ENCODE measurements around the gene TOPORS. TPM values are rescaled to one million over a fixed set of nuclear protein-coding genes. Genes with fewer than 3 reads are reported as not detected.

The TOPORS gene
- total RNA-seq, 3 donors from 2014 or later = 12.5 to 18.2 (median 16.6) TPM

- H3K4me1 ChIP-seq (ENCODE audit: low read depth) = no peaks in the 10 kb centered on the region
- ATAC-seq = no peak
- intact Hi-C loops (cut with DNase I, micrococcal nuclease) = no loop called here
- no peak for TF ChIP-seq CTCF (IDR thresholded peaks at IDR 0.05)
- H3K4me3 ChIP-seq = no peak overlapping the region
- no peak for DNase-seq
- no peaks in the 10 kb centered on the region for H3K9me3 ChIP-seq
- H3K36me3 ChIP-seq (ENCODE audit: low read depth) = no peaks in the 10 kb centered on the region
Observed at GRCh38 chr9:32590476-32590875, 38.1 kb upstream of the TOPORS start.

- TF ChIP-seq CTCF (IDR thresholded peaks at IDR 0.05) = no peak
- H3K36me3 ChIP-seq (ENCODE audit: low read depth) = no peaks in the 10 kb centered on the region
- no peak overlapping the region for H3K4me3 ChIP-seq
- H3K4me1 ChIP-seq (ENCODE audit: low read depth) = no peaks in the 10 kb centered on the region
- intact Hi-C loops (cut with DNase I, micrococcal nuclease) = loop anchor here (5.0 to 10.0 kb wide), 2 partner anchors 378 to 386 kb away; no protein-coding TSS in a partner anchor
- H3K9me3 ChIP-seq = no peaks in the 10 kb centered on the region
- ATAC-seq = peak; percentile 54
- no peak for DNase-seq
Observed at GRCh38 chr9:32589083-32589723, 36.8 kb upstream of the TOPORS start.

GRCh38 chr9:32587901-32588300, 35.5 kb upstream of the TOPORS start:
- H3K36me3 ChIP-seq (ENCODE audit: low read depth) = no peaks in the 10 kb centered on the region
- no peak for DNase-seq
- TF ChIP-seq CTCF (IDR thresholded peaks at IDR 0.05) = no peak
- no peaks in the 10 kb centered on the region for H3K4me1 ChIP-seq (ENCODE audit: low read depth)
- intact Hi-C loops (cut with DNase I, micrococcal nuclease) = loop anchor here (5.0 to 10.0 kb wide), 2 partner anchors 379 to 387 kb away; no protein-coding TSS in a partner anchor
- H3K9me3 ChIP-seq = no peaks in the 10 kb centered on the region
- no peak overlapping the region for H3K4me3 ChIP-seq
- ATAC-seq = no peak

GRCh38 chr9:32584784-32585183, 32.4 kb upstream of the TOPORS start:
- H3K9me3 ChIP-seq = no peaks in the 10 kb centered on the region
- H3K4me3 ChIP-seq = no peak overlapping the region
- no peaks in the 10 kb centered on the region for H3K36me3 ChIP-seq (ENCODE audit: low read depth)
- DNase-seq (no peak), ATAC-seq (no peak)
- no peaks in the 10 kb centered on the region for H3K4me1 ChIP-seq (ENCODE audit: low read depth)
- TF ChIP-seq CTCF (IDR thresholded peaks at IDR 0.05) = no peak
- intact Hi-C loops (cut with DNase I, micrococcal nuclease) = loop anchor here (5.0 to 10.0 kb wide), 2 partner anchors 383 to 390 kb away; no protein-coding TSS in a partner anchor

GRCh38 chr9:32581512-32582143, 29.2 kb upstream of the TOPORS start:
- Histone ChIP-seq H3K36me3 (ENCODE audit: low read depth) (no peaks in the 10 kb centered on the region), H3K4me3 (no peak overlapping the region), H3K4me1 (ENCODE audit: low read depth) (no peaks in the 10 kb centered on the region), H3K9me3 (no peaks in the 10 kb centered on the region)
- peak in 1 of 3 donors; percentile 56 for DNase-seq
- peak; percentile 38 for ATAC-seq
- intact Hi-C loops (cut with DNase I, micrococcal nuclease) = loop anchor here in 1 of 2 donors (10.0 kb wide), 1 partner anchor 393 kb away; no protein-coding TSS in a partner anchor
- no peak for TF ChIP-seq CTCF (IDR thresholded peaks at IDR 0.05)

Measured in mucosa of descending colon (tissue), 3 donors.